ENCODE results near the gene MAGOH.

MAGOH gene

GRCh38 chr1:53220962-53221286, 17.4 kb downstream of the MAGOH start:
- peak overlapping the region; percentile 88 for H3K4me3 ChIP-seq (ENCODE audit: low read depth, low read length)
- no peak for TF ChIP-seq CTCF (IDR thresholded peaks at IDR 0.05; ENCODE audit: borderline replicate concordance, insufficient read depth, low read depth, low read length)

- TF ChIP-seq CTCF (IDR thresholded peaks at IDR 0.05; ENCODE audit: borderline replicate concordance, insufficient read depth, low read depth, low read length): no peak
- peak within 1 kb of the TSS; percentile 88 for H3K4me3 ChIP-seq (ENCODE audit: low read depth, low read length)
Observed at GRCh38 chr1:53220171-53220961, 18.0 kb downstream of the MAGOH start, which contains the start of gene CZIB. TSS of gene CZIB (minus strand) at chr1:53220634. CDS start at chr1:53220575, 59 bp downstream.

GRCh38 chr1:53219711-53220110, 18.6 kb downstream of the MAGOH start:
- H3K4me3 ChIP-seq (ENCODE audit: low read depth, low read length): peak overlapping the region; percentile 88
- TF ChIP-seq CTCF (IDR thresholded peaks at IDR 0.05; ENCODE audit: borderline replicate concordance, insufficient read depth, low read depth, low read length): no peak

GRCh38 chr1:53218201-53218600, 20.1 kb downstream of the MAGOH start:
- H3K4me3 ChIP-seq (ENCODE audit: low read depth, low read length): no peak overlapping the region
- TF ChIP-seq CTCF (IDR thresholded peaks at IDR 0.05; ENCODE audit: borderline replicate concordance, insufficient read depth, low read depth, low read length): no peak

- no peak overlapping the region for H3K4me3 ChIP-seq (ENCODE audit: low read depth, low read length)
- TF ChIP-seq CTCF (IDR thresholded peaks at IDR 0.05; ENCODE audit: borderline replicate concordance, insufficient read depth, low read depth, low read length): no peak
Observed at GRCh38 chr1:53214376-53214940, 23.9 kb downstream of the MAGOH start.

GRCh38 chr1:53210954-53211353, 27.4 kb downstream of the MAGOH start:
- no peak overlapping the region for H3K4me3 ChIP-seq (ENCODE audit: low read depth, low read length)
- no peak for TF ChIP-seq CTCF (IDR thresholded peaks at IDR 0.05; ENCODE audit: borderline replicate concordance, insufficient read depth, low read depth, low read length)

GRCh38 chr1:53210352-53210751, 28.0 kb downstream of the MAGOH start:
- TF ChIP-seq CTCF (IDR thresholded peaks at IDR 0.05; ENCODE audit: borderline replicate concordance, insufficient read depth, low read depth, low read length): no peak
- H3K4me3 ChIP-seq (ENCODE audit: low read depth, low read length): no peak overlapping the region

All from GM12875 (cell line).